Smooth muscle cell of bladder (primary cell): ENCODE results near the gene FGL2. TPM values are rescaled to one million over a fixed set of nuclear protein-coding genes. Genes with fewer than 3 reads are reported as not detected.

Experiments
- total RNA-seq: library from RNA; depleted of rRNA; stranded (reverse); fragments of >200 nt; gene quantifications from 2 replicates; pipeline ENCODE4 v1.2.3, GENCODE V29; 2014

Gene FGL2, protein sequence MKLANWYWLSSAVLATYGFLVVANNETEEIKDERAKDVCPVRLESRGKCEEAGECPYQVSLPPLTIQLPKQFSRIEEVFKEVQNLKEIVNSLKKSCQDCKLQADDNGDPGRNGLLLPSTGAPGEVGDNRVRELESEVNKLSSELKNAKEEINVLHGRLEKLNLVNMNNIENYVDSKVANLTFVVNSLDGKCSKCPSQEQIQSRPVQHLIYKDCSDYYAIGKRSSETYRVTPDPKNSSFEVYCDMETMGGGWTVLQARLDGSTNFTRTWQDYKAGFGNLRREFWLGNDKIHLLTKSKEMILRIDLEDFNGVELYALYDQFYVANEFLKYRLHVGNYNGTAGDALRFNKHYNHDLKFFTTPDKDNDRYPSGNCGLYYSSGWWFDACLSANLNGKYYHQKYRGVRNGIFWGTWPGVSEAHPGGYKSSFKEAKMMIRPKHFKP
- total RNA-seq = 58.2 and 114 TPM in 2 replicates

DNA sequence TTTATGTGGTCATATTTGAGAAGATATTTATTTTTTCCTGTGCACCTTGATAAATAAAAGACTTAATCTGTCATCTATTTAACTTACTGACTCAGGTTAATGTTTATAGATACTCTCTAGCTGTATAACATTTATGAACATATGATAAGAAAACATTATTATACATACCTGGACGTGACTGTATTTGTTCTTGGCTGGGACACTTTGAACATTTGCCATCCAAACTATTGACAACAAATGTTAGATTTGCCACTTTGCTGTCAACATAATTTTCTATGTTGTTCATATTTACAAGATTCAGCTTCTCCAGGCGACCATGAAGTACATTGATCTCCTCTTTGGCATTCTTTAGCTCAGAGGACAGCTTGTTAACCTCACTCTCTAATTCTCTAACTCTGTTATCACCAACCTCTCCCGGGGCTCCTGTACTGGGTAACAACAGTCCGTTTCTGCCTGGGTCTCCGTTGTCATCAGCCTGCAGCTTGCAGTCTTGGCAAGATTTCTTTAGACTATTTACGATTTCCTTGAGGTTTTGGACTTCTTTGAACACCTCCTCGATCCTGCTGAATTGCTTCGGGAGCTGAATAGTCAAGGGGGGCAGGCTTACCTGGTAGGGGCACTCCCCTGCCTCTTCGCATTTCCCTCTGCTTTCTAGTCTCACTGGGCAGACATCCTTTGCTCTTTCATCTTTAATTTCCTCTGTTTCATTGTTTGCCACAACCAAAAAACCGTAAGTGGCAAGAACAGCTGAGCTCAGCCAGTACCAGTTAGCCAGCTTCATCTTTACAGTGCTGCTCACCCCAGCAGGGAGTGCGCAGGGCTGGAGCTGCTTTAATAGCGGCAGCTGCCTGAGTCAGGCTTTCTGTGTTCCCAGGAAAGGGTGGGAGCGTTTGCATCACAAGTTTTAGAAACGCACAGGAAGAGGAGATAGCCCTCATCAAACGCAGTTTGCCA lies at the start of gene FGL2:
FGL2 (minus strand) TSS at position 807 of the 954 bp plus-strand sequence; CDS start at position 781, 26 bp downstream.

Other genes starting within 250 kb of the FGL2 start
- gene SPDYE17, start 167.5 kb downstream of the FGL2 start, total RNA-seq = not detected in 2 replicates
- 0.09 and 0.14 TPM in 2 replicates for gene SPDYE18, start 137.3 kb downstream of the FGL2 start, total RNA-seq
- 1.6 and 3.1 TPM in 2 replicates for gene CCDC146, start 77.2 kb downstream of the FGL2 start, total RNA-seq
- 6.0 and 6.7 TPM in 2 replicates for gene GSAP, start 216.5 kb upstream of the FGL2 start, total RNA-seq